Middle frontal gyrus (tissue), 1 donor: ENCODE results near the gene KBTBD12.

Source experiments
- DNase-seq: peaks from one replicate; pipeline ENCODE4 v3.0.0-alpha.2; 2015; ENCODE audit warnings: low spot score; ENCODE audit errors: extremely low spot score

Gene KBTBD12

DNA sequence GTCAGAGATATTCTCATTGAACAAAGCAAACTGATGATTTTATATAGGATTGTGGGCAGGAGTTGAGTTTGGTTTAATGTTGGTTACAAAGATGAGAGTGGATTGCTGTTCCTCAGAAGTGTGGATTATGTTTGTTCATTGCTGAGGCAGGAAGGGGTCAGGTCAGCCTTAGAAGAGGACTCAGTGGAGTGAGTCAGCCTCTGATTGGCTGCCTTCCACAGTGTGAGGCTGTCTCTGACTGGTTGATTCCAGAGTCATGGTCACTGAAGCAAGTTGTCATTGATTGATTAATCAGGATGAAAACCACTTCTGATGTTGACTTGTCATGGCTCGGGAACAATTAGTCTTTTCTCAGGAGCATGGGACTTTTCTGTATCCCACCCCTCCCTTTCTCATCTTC lies 36.2 kb downstream of the KBTBD12 start:
- DNase-seq: no peak

DNA sequence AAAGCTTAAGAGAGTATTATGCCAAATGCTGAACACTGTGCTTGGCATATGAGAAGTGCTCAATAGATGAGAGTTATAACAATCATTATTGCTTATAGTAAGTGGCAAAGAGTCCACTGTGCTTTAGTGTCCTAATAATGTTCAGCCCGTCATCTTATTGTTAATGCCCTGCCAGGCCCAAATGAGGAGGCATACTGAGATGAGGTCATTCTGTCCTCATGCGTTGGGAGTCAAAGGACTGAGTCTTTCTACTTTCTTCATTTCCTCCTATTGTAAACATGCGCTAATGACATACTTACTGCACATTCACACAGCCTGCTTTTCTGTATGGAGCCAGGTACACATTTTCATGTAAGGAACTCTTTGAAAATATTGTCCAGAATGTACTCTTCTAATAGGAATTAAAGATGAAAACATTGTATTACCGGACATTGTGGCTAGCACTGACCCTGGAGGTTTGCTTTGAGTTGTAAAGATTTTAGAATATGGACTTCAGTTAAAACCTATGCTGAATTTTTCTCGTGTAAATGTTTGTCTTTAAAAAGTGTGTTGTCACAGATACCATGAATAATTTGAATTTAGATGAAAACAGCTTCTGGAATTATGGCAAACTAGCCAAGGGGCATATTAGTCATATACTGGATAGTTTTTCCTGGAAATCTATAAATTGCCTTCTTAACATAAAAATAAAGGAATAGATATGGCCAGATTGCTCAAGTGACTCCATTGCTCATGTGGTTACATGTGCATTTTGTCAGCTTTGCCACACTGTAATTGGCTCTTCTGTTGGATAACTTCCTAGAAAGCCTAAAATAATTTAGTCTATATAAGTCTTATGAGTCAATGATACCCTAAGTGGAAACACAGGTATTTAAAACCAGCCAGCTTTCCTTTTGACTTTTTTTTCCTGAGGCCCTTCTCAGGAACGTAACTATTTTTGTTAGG lies 38.3 kb downstream of the KBTBD12 start:
- peak; percentile 23 for DNase-seq

DNA sequence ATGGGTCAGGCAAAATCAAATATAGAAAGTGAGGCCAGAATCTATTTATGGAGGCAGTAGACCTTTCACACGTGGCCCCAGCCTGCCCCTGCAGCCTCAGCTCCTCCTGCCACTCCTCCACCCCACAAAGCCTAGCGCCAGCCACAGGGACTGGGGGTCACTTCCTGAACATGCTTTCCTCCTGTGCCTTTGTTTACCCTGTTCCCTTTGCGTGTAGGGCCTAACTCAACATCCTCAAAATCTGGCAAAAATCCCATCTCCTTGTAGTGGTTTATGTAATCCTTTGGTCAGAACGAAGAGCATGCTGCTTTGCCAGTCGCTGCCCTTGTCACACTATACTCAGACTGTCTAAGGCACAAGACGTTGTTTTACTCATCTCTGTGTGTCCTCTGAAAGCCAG lies 39.6 kb downstream of the KBTBD12 start:
- no peak for DNase-seq

DNA sequence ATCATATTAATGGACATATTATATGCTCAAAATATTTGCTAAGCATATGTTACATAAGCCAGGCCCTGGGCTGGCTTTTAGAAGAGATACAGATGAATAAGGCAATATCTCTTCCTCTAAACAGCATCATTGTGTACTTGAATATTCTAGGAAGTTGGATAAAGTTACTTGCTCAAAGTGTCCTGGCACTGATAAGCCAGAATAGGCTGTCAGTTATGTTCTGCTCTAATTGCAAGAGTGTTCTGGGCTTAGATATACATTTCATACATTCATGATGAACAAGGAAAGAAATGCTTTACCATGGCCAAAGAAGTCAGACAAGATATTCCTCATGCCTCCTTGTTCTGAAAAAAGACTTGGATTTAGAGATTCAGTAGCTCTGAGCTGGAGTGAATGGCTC lies 40.7 kb downstream of the KBTBD12 start:
- no peak for DNase-seq

DNA sequence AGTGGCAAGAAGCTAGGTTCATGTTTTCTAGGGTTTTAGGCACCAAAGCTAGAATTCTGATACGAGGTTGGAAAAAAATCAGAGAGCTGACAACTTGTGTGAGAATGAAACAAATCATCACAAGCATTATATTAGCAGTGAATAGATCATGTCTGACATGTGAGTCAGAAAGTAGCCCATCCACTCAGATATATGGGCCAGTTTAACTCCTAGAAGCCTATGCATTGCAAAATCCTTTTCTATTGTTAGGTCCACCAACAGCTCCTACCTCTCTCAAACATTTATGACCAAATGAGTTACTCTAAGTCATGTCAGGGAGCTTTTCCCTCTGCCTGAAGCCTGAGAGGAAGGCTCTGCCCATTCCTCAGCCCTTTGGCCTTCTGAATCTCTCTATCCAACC lies 44.0 kb downstream of the KBTBD12 start:
- DNase-seq: no peak

DNA sequence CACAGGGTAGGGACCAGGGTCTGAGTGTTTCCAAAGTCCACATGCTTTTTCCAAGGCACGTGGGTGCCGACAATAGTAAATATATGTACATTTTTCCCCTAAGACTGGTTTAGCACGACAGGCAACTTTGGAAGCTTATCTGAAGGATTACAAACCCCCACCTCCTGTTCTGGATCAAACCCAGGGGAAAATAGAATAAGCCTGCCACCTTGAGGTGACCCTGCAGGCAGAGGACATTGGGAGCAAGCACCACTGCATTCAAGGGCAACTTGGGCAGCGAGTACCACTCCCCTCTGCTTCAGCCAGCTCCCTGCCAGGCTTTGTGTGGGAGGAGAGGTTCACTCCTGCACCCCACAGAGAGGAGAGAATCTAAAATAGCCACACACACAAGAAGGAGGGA lies 44.8 kb downstream of the KBTBD12 start:
- no peak for DNase-seq

DNA sequence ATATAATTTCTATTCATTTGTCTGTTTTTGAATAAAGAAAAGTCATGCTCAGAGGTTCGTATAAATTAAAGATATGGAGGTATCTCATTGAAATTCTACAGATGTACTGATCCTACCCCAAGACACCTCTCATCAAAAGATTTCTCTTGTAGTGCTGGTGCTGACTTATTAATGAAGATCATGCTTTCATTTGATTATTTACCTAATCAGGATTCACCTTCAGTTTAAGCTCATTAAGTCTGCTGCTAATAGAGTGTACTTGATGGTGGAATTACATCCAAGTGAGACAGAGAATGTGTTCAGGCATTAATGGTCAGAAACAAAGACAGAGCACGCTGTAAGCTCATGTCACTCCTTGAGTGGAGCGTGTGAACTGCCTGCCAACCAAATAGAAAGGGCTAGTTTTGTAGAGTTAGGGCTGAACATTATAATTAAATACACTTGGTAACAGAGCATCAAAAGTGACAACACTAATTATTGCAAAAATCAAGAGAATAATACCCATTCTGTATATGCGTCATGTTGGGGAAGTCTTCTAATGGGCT lies 45.5 kb downstream of the KBTBD12 start:
- no peak for DNase-seq

DNA sequence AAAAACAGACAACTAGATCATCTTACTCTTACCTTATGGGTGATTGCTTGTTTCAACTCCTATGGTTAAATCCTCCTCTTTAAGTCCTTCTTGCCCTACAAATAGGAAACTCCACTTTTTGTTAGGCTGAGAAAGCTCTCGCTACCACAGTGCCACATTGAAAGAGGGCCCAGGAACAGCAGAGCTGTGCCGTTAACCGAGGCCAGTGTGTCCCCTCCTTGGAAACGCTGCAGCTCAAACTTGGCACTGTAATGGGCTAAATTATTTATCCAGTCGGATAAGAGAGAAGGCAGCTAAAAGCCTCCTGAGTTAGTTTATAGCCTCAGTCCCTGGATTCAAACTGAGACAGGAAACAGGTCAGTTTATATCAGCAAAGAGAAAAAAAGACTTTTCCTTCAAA lies 46.1 kb downstream of the KBTBD12 start:
- DNase-seq: no peak

DNA sequence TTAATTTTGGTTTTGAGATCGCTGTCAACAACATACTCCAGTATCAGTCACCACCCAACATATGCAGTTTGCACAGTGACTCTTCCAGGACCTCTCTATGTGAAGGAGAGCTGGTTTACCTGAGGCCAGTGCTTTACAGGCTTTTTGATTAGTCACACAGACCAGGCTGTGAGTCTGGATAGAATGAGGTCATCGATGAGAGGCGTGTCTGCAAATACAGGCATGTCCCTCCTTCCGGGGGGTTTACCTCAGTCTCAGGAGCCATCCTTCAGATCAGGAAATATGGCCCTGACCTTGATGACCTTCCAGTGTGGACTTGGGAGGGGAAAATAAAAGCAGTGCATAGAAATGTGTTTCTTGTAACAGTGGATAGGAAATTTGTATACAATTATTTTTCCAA lies 46.9 kb downstream of the KBTBD12 start:
- DNase-seq: no peak

DNA sequence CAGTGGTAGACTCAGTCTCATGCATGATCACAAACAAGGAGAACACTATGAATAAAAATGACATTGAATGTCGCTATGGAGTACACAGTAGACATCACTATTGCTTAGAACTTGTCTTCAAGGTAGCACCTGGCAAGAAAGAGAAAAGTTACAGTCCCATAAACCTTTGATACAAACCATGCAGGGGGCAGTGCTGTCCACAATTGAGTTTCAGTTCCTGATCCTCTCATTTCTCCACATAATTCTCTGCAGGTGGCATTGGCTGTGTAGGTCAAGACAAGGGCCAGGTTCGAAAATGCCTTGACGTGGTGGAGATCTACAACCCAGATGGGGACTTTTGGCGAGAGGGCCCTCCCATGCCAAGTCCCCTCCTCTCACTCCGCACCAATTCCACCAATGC lies 47.9 kb downstream of the KBTBD12 start:
- DNase-seq: no peak

DNA sequence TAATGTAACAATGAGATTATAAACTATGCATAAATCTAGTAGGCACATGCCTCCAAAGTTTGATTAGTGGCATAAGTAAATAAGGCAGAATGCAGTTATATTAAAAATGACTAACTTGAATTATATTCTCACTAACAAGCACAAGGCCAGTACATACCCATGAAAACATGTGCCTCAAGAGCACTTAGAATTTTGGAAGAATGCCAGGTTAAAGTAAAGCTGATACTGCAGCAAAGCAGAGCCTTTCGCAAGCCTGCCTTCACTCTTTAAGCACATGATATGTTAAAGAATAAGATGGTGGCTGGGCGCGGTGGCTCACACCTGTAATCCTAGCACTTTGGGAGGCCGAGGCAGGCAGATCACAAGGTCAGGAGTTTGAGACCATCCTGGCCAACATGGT lies 49.0 kb downstream of the KBTBD12 start:
- no peak for DNase-seq

DNA sequence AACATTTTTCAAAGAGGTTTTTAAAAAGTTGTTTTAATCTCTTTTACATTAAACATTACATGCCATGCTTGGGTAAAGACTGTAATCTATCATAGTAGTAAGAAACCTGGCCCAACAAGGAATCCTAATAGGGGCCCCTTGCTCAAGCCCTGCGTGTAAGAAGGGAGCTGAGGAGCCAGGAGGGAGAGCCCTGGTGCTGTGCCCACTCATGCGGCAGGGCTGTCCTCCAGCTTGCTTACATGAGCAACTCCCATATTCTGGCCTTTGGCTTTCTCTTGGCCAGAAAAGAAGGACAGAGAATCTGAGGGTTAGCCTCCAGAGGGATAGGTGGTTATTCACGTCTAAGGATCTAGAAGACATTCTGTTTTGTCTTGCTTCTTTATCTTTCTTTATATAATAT lies 49.8 kb downstream of the KBTBD12 start:
- DNase-seq: no peak

DNA sequence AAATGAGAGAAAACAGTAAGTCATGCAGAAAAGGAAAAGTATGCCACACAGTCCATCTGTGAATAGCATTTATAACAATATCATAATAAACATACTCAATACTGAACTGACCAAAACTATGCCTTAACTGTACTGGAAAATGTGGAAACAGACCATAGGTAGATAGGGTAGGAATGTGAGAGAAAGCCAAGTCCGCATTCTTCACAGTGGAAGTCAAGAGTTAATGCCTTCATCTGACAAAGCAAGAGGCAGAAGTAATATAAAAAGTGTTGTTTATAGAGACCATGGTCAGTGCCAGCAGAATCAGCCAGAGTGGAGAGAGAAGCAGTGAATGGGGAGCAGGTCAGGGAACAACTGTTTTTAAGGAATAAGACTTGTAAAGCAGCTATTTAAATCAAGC lies 52.3 kb downstream of the KBTBD12 start:
- DNase-seq: no peak

DNA sequence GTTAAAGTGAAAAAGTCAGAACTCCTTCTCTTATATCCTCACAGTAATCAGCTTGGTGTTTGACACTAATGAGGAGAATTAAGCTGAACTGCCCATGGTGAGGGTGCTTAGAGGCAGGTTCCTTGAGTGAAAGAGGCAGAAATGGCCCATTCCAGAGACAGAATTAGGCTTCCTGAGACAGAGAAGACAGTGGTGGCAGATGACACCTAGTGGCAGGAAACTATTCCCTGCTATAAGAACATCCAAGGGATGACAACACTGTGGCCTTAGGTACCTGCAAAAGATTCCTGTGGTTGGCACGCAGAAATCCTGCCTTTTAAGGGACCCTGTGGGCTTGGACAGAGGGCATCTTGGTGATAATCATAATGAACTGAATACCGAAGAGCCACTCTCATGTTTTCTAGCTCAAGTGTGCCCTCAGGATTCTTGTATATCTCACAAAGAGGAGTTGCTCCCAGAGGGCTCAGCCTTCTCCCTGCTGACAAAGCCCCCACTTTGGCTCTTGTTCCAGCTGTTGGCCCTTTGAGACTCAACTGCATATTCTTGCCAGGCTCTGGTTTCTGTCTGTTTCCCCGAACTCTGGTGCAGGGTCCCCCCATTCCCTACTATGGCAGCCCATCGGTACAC lies 56.0 kb downstream of the KBTBD12 start:
- DNase-seq: peak; percentile 24

DNA sequence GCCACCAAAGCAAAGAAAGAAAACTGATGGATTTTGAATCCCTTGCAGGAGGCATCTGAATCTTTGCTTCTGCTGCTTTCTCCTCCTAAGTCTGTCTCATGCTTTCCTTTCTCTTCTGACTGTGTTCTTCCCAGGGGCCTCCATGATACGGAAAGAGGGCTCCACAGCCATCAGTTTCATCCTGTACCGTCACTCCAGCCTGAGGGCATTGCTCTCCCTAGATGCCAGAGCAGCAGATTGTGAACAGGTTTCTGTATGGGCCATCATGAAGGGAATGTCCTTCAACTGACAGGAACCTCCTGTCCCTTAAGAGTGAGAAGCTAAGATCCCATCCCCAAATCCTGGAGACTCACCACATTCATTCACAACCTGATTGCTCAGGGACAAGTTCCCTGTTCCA lies 59.2 kb downstream of the KBTBD12 start:
- DNase-seq: no peak

DNA sequence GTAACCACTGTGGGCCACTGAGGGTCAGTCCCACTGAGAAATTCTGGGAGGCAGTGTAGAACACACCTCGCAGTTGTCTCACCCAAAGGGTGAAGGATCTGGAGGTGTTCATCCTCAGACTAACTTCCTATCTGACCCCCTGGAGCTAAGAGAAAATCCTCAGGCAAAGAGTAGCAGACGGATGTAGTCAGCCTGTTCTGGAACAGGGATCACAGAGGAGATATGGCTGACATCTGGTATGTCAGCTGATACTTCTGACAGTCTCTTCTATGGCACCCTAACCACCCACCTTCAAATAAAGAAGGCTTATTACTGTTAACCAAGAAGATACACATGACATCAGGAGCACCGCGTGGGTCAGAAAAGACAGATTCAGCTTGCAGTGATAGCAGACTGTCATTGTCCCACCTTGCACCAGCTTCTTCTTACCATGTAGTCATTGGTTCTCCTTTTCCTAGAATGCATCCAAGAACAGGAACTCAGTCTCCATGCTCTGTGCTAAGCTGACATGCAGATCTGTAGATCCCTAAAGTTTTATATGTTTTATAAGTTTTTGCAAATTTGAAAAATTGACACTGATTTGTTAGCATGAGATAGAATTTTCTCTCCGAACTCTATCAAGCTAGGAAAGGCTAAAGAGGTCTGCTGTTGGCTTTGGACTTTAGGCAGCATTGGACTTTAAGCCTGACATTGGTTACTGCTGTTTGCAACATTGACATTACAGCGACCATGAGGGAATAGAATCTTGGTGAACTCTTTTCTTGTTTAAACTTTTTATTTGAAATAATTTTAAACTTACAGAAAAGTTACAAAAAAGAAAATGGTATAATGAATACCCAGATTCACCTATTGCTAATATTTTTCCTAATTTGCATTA lies 60.4 kb downstream of the KBTBD12 start:
- DNase-seq: no peak

DNA sequence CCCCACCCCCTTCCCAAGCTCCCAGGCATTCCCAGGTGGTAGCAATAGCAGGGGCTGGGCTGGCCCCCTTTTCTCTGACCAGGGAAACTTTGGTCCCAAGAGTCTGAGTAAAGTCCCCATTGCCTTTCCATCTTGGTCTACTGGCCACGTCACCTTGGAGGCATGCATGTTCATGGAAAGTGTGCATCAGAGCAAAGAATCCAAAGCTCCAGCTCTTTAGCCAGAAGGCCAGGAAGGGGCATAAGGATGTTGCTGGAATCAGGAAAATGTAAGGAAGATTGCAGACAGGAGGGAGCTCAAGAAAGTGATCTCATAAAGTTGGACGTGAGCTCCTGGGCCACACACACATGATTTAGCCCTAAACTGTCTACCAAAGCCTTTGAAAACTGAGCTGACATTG lies 63.6 kb downstream of the KBTBD12 start:
- DNase-seq: no peak

DNA sequence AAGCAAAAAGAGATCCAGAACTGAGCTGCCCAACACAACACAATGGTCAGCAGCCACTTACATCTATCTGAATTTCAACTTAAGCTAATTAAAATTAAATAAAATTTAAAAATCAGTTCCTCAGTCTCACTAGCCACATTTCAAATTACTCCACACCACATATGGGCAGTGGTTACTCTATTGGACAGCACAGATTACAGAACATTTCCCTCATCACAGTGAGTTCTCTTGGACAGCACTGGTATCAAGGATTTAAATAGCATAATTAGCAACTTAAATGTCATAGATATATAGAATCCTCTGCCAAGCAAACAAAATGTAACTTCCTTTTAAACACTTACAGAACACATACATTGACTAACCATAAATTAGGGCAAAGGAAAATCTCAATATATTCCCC lies 64.4 kb downstream of the KBTBD12 start:
- no peak for DNase-seq

DNA sequence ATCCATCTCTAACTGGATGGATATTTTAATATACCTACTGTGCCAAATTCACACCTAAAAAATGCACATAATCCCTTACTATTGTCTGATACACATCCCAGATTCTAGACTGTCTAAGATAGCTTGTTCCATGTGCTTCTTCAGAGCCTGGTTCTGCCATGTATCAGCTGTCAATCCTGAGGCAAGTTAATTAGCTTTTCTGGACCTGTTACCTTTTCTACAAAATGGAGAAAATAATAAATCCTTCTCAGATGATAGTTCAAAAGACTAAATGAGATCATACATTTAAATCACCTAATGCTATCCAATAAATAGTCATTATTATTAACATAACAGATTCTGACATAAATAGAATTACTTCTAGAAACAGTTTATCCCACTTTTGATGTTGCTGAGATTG lies 66.1 kb downstream of the KBTBD12 start:
- DNase-seq: no peak

DNA sequence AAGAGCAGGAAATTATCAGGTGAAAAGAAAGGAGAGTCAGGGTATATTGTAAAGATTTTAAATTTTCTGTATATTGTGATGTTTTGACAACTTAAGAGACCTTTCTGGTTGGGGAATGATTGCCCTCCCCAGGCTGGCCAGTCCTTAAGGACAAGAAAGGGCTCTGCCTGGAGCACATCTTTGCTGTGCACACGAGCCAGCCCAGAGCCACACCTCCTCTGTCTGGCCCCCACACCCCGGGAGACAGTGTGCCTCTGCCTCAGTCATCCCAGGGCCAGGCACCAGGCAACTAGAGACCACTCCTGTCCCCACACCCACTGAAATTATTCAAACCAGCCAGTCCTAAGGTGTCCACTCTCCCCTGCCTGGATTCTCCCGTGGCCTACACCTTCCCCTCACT lies 67.1 kb downstream of the KBTBD12 start:
- no peak for DNase-seq

DNA sequence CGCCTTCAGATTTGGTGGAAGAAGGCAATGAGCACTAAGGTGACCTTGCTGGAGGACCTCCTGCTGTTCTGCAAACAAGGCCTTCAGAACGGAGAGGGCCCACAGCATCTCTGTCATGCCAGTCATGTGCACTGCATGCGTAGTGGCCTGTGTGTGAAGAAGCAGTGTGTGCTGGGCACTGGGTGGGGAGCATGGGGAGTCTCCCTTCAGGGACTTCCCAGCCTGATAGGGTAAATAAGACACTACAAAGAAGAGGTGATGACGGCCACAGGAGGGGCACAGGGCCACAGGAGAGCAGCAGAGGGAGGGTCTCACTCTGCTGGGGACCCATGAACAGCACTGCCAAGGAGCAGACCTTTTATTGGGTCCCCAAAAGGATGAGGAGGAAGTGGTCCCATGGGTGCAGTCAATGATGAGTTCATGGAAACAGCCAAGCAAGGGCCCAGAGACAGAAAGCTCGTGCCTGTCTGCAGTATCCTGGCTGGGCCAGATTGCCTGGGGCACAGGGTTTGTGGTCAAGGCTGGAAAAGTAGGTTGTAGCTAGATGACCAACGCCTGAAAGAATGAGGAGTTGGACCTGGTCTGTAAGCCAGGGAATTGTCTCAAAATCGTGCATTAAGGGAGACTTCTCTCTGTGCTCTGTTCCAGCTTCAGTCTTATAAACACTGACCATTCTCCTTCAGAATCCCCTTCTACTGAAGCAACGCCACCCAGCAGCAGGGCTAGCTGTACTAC lies 69.4 kb downstream of the KBTBD12 start:
- DNase-seq: no peak
